Measurements from ENCODE around the gene OR4E1.

DNA sequence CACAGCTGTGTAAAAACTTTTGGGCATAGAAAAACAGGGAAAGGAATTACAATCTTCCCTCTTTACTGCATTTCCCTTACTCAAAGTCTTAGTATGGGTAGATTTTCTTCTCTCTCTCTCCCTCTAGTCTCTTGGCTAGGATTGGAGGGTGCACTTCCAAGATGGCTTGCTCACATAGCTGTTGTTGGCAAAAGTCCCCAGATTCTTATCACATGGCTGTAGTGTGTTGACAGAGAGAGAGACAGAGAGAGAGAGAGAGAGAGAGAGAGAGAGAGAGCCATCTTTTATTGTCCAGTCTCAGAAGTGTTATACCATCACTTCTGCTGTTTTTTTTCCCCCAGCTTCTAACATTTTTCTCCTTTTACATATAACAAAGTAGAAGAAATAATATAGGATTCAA is 26.2 kb downstream of the OR4E1 start:
- no peak for TF ChIP-seq CTCF (IDR thresholded peaks at IDR 0.05)
- TF ChIP-seq POLR2A (IDR thresholded peaks at IDR 0.05): no peak
